ENCODE data around the gene CEP95. TPM values are rescaled to one million over a fixed set of nuclear protein-coding genes. Genes with fewer than 3 reads are reported as not detected.

CEP95 gene
- total RNA-seq, 1 experiment from 2014 or later = 63.8 TPM

GRCh38 chr17:64477849-64478248 is 28.9 kb upstream of the CEP95 start:
- ChIA-PET CTCF (interaction anchor here (1.1 to 1.8 kb wide), 2 partner anchors 13 to 58 kb away, joined by 3 to 8 read pairs; no protein-coding TSS in a partner anchor), POLR2A (interaction anchor here (0.6 kb wide), 1 partner anchor 134 kb away, joined by 5 read pairs; no protein-coding TSS in a partner anchor)
- H3K4me3 Mint-ChIP-seq = no peak overlapping the region
- ATAC-seq (no peak), DNase-seq (ENCODE audit: low spot score) (no peak)
- H3K27me3 Mint-ChIP-seq (ENCODE audit: low read depth) = no peaks in the 10 kb centered on the region
- no peaks in the 10 kb centered on the region for H3K9me3 Mint-ChIP-seq
- no peaks in the 10 kb centered on the region for H3K4me1 Mint-ChIP-seq
- H3K27ac Mint-ChIP-seq = no peak overlapping the region
- TF ChIP-seq ZNF532 (CRISPR knock-in tag; IDR thresholded peaks at IDR 0.05; ENCODE audit: borderline replicate concordance) = no peak
- no peak for TF ChIP-seq ZMAT4 (CRISPR knock-in tag; IDR thresholded peaks at IDR 0.05)
- no peak for TF ChIP-seq ZBTB21 (CRISPR knock-in tag; IDR thresholded peaks at IDR 0.05; ENCODE audit: borderline replicate concordance)
- no peak for TF ChIP-seq ZNF281 (CRISPR knock-in tag; IDR thresholded peaks at IDR 0.05)
- no peak for TF ChIP-seq IRF1 (CRISPR knock-in tag; IDR thresholded peaks at IDR 0.05)
- H3K36me3 Mint-ChIP-seq = peaks cover 29% of the 10 kb centered on the region

GRCh38 chr17:64480951-64481350 is 25.8 kb upstream of the CEP95 start:
- ATAC-seq = no peak
- H3K4me1 Mint-ChIP-seq = no peaks in the 10 kb centered on the region
- CTCF ChIA-PET = interaction anchor here (1.4 kb wide), 1 partner anchor 10 kb away, joined by 3 read pairs; no protein-coding TSS in a partner anchor
- no peaks in the 10 kb centered on the region for H3K9me3 Mint-ChIP-seq
- no peaks in the 10 kb centered on the region for H3K27me3 Mint-ChIP-seq (ENCODE audit: low read depth)
- no peak for DNase-seq (ENCODE audit: low spot score)
- POLR2A ChIA-PET = no interaction called here
- H3K36me3 Mint-ChIP-seq = peaks cover 59% of the 10 kb centered on the region
- H3K4me3 Mint-ChIP-seq = no peak overlapping the region
- TF ChIP-seq ZBTB21 (CRISPR knock-in tag; IDR thresholded peaks at IDR 0.05; ENCODE audit: borderline replicate concordance) = no peak
- no peak for TF ChIP-seq HMGA2 (CRISPR knock-in tag; IDR thresholded peaks at IDR 0.05)
- no peak for TF ChIP-seq MLX (CRISPR knock-in tag; IDR thresholded peaks at IDR 0.05)
- no peak for TF ChIP-seq ZNF232 (CRISPR knock-in tag; IDR thresholded peaks at IDR 0.05)
- TF ChIP-seq E2F1 (CRISPR knock-in tag; IDR thresholded peaks at IDR 0.05) = no peak
- TF ChIP-seq CDX4 (CRISPR knock-in tag; IDR thresholded peaks at IDR 0.05; ENCODE audit: borderline replicate concordance) = no peak
- TF ChIP-seq ZNF263 (CRISPR knock-in tag; IDR thresholded peaks at IDR 0.05; ENCODE audit: low read depth) = no peak
- TF ChIP-seq ZNF317 (CRISPR knock-in tag; IDR thresholded peaks at IDR 0.05; ENCODE audit: borderline replicate concordance, low read depth) = no peak
- TF ChIP-seq PREB (CRISPR knock-in tag; IDR thresholded peaks at IDR 0.05; ENCODE audit: borderline replicate concordance) = no peak
- TF ChIP-seq ZMAT4 (CRISPR knock-in tag; IDR thresholded peaks at IDR 0.05) = no peak
- TF ChIP-seq IRF1 (CRISPR knock-in tag; IDR thresholded peaks at IDR 0.05) = no peak
- TF ChIP-seq NFE2L1 (CRISPR knock-in tag; IDR thresholded peaks at IDR 0.05) = no peak
- no peak overlapping the region for H3K27ac Mint-ChIP-seq

All from WTC11 (cell line).